GM23248 (cell line): ENCODE results near the gene TMEM217. TPM values are rescaled to one million over a fixed set of nuclear protein-coding genes. Genes with fewer than 3 reads are reported as not detected.
"Not testable (repeated sequence)": the region's sequence is repeated elsewhere in the genome, so short reads cannot be mapped to it uniquely, and the experiment has no call there.

ENCODE experiments used
- DNase-seq: peaks from one replicate; pipeline ENCODE4 v3.0.0-alpha.2; 2015
- H2AFZ ChIP-seq: fragments of 200-600 bp; sonication (generic); 2 replicates; pipeline ENCODE4 v1.6.1; 2016; ENCODE audit warnings: antibody characterized with exemption
- H3F3A ChIP-seq: fragments of 200-600 bp; sonication (generic); 2 replicates; pipeline ENCODE4 v1.6.1; 2016; ENCODE audit warnings: mild to moderate bottlenecking, antibody characterized with exemption, mixed run types; ENCODE audit not compliant: insufficient read depth
- H3K27ac ChIP-seq: fragments of 200-600 bp; sonication (generic); 2 replicates; pipeline ENCODE4 v1.5.1; 2016; ENCODE audit warnings: mild to moderate bottlenecking
- H3K27me3 ChIP-seq: fragments of 200-600 bp; sonication (generic); replicated peaks from 2 replicates; pipeline ENCODE4 v1.6.1; 2016; ENCODE audit warnings: mild to moderate bottlenecking; ENCODE audit not compliant: insufficient read depth
- H3K36me3 ChIP-seq: fragments of 200-600 bp; sonication (generic); 2 replicates; pipeline ENCODE4 v1.6.1; 2016; ENCODE audit warnings: low read depth, mild to moderate bottlenecking
- H3K4me1 ChIP-seq: fragments of 200-600 bp; sonication (generic); 2 replicates; pipeline ENCODE4 v1.6.1; 2016; ENCODE audit warnings: mild to moderate bottlenecking; ENCODE audit not compliant: insufficient read depth
- H3K4me2 ChIP-seq: fragments of 200-600 bp; sonication (generic); one replicate; pipeline ENCODE4 v1.6.1; 2016; ENCODE audit warnings: mild to moderate bottlenecking; ENCODE audit not compliant: unreplicated experiment
- H3K4me3 ChIP-seq: fragments of 200-600 bp; sonication (generic); 2 replicates; pipeline ENCODE4 v1.5.1; 2016; ENCODE audit warnings: mild to moderate bottlenecking
- H3K79me2 ChIP-seq: fragments of 200-600 bp; sonication (generic); 2 replicates; pipeline ENCODE4 v1.6.1; 2016; ENCODE audit warnings: mild to moderate bottlenecking; ENCODE audit not compliant: insufficient read depth
- H3K9ac ChIP-seq: fragments of 200-600 bp; sonication (generic); 2 replicates; pipeline ENCODE4 v1.6.1; 2016; ENCODE audit warnings: mild to moderate bottlenecking
- H3K9me2 ChIP-seq: fragments of 200-600 bp; sonication (generic); 2 replicates; pipeline ENCODE4 v1.6.1; 2016; ENCODE audit warnings: mixed run types, mild to moderate bottlenecking, moderate library complexity; ENCODE audit not compliant: insufficient read depth
- H3K9me3 ChIP-seq: fragments of 200-600 bp; sonication (generic); one replicate; pipeline ENCODE4 v1.6.1; 2017; ENCODE audit warnings: low read depth
- H4K20me1 ChIP-seq: fragments of 200-600 bp; sonication (generic); 2 replicates; pipeline ENCODE4 v1.6.0; 2016; ENCODE audit not compliant: insufficient read depth
- EZH2 ChIP-seq: fragments of 200-600 bp; sonication (generic); IDR thresholded peaks from 2 replicates; pipeline ENCODE4 v1.6.1; 2018; ENCODE audit warnings: antibody characterized with exemption, mild to moderate bottlenecking; ENCODE audit not compliant: insufficient read depth, poor library complexity, severe bottlenecking
- EZH2phosphoT487 ChIP-seq: fragments of 200-600 bp; sonication (generic); IDR thresholded peaks from 2 replicates; pipeline ENCODE4 v1.6.1; 2018; ENCODE audit warnings: antibody characterized with exemption, moderate library complexity, mild to moderate bottlenecking, low read depth; ENCODE audit not compliant: insufficient read depth
- WGBS, 2 experiments: methylation state at CpG; one replicate each; pipeline ENCODE4 v1.1.6; 2015 to 2017; ENCODE audit warnings: low lambda C conversion rate in 2 of 2, low coverage in 1 of 2; ENCODE audit errors: missing lambda C conversion rate in 2 of 2; 5-methylcytosine and 5-hydroxymethylcytosine counted together
- in situ Hi-C: fragments of 300-500 bp; cut with MboI; formaldehyde crosslinking; loops from 2 replicates; pipeline ENCODE4 v1.15.0; 2020
- polyA plus RNA-seq: library from polyadenylated mRNA; unstranded; fragments of >200 nt; fragmentation: Nextera tagmentation; extraction: Ambion mirVana; gene quantifications from 2 replicates; pipeline ENCODE4 v1.2.1, GENCODE V29; 2016
- total RNA-seq: library from RNA; depleted of rRNA; stranded (reverse); fragments of >200 nt; shearing (Covaris generic); gene quantifications from 2 replicates; pipeline ENCODE4 v1.2.3, GENCODE V29; 2014

Gene TMEM217
- total and polyA plus RNA-seq, 2 experiments from 2014 or later = 1.2 to 6.5 TPM

GRCh38 chr6:37201726-37202125 is 56.2 kb downstream of the TMEM217 start:
- no peaks in the 10 kb centered on the region for H3K27me3 ChIP-seq
- no peak overlapping the region for H2AFZ ChIP-seq
- 91 to 92% methylated on average over 1 of the region's 1 CpG for WGBS, 2 experiments
- no peak overlapping the region for H3K4me2 ChIP-seq
- no peak overlapping the region for H3K27ac ChIP-seq
- TF ChIP-seq EZH2 (no peak), EZH2phosphoT487 (no peak)
- no peaks in the 10 kb centered on the region for H3K9me2 ChIP-seq
- no peak for DNase-seq
- in situ Hi-C loops = loop anchor here (25.0 kb wide), 1 partner anchor 314 kb away; the partner anchor contains the start of gene C6orf89
- H3K36me3 ChIP-seq = no peaks in the 10 kb centered on the region
- H3K4me1 ChIP-seq = 0 out of 2 replicates have a peak, but pooled peaks cover 6% of the 10 kb centered on the region
- no peaks in the 10 kb centered on the region; the same call in 1 of the 2 replicates for H4K20me1 ChIP-seq
- no peaks in the 10 kb centered on the region for H3F3A ChIP-seq
- H3K9ac ChIP-seq = no peak overlapping the region
- H3K9me3 ChIP-seq = no peaks in the 10 kb centered on the region
- no peak overlapping the region for H3K4me3 ChIP-seq
- H3K79me2 ChIP-seq = no peaks in the 10 kb centered on the region

GRCh38 chr6:37200085-37200484 is 57.9 kb downstream of the TMEM217 start:
- Histone ChIP-seq H3K27ac (no peak overlapping the region), H3K9ac (no peak overlapping the region), H3K9me3 (no peaks in the 10 kb centered on the region), H3F3A (no peaks in the 10 kb centered on the region), H3K4me2 (no peak overlapping the region), H3K4me1 (0 out of 2 replicates have a peak, but pooled peaks cover 6% of the 10 kb centered on the region), H3K36me3 (no peaks in the 10 kb centered on the region), H3K27me3 (no peaks in the 10 kb centered on the region), H3K4me3 (no peak overlapping the region), H2AFZ (no peak overlapping the region), H3K79me2 (no peaks in the 10 kb centered on the region), H4K20me1 (no peaks in the 10 kb centered on the region; the same call in 1 of the 2 replicates), H3K9me2 (no peaks in the 10 kb centered on the region)
- WGBS, 2 experiments = 35 to 55% methylated on average over 3 to 5 of the region's 5 CpGs
- in situ Hi-C loops = loop anchor here (25.0 kb wide), 1 partner anchor 313 kb away; the partner anchor contains the start of gene C6orf89
- DNase-seq = no peak
- TF ChIP-seq EZH2phosphoT487 (no peak), EZH2 (no peak)

GRCh38 chr6:37196451-37196850 is 61.5 kb downstream of the TMEM217 start:
- H3K79me2 ChIP-seq, H4K20me1 ChIP-seq, H3K27me3 ChIP-seq, in situ Hi-C loops, H2AFZ ChIP-seq, H3K4me2 ChIP-seq, H3K36me3 ChIP-seq, H3K27ac ChIP-seq, H3K4me3 ChIP-seq, H3K9me3 ChIP-seq, H3K9ac ChIP-seq, DNase-seq, H3K9me2 ChIP-seq, H3F3A ChIP-seq, H3K4me1 ChIP-seq: not testable (repeated sequence)
- 81 to 86% methylated on average over 4 of the region's 4 CpGs for WGBS, 2 experiments

- in situ Hi-C loops, H3K27ac ChIP-seq, H3K9me2 ChIP-seq, H3K4me3 ChIP-seq, H3K36me3 ChIP-seq, H3K4me2 ChIP-seq, H2AFZ ChIP-seq, H3K4me1 ChIP-seq, H3K79me2 ChIP-seq, H3K27me3 ChIP-seq, H3K9me3 ChIP-seq, H3F3A ChIP-seq, H3K9ac ChIP-seq, DNase-seq, H4K20me1 ChIP-seq: not testable (repeated sequence)
- 86 to 93% methylated on average over 1 of the region's 1 CpG for WGBS, 2 experiments
Measured at GRCh38 chr6:37194886-37195285, 63.1 kb downstream of the TMEM217 start.

- DNase-seq = no peak
- WGBS, 2 experiments = 94 to 98% methylated on average over 3 of the region's 3 CpGs
Measured at GRCh38 chr6:37192666-37193065, 65.3 kb downstream of the TMEM217 start.

More at GRCh38 chr6:37192666-37193065, 65.3 kb downstream of the TMEM217 start:
- Histone ChIP-seq H3K36me3 (no peaks in the 10 kb centered on the region), H4K20me1 (no peaks in the 10 kb centered on the region), H3K4me3 (no peak overlapping the region), H3K9ac (no peak overlapping the region), H3K9me3 (no peaks in the 10 kb centered on the region), H2AFZ (no peak overlapping the region), H3K4me1 (no peaks in the 10 kb centered on the region), H3F3A (no peaks in the 10 kb centered on the region), H3K4me2 (no peak overlapping the region), H3K27ac (no peak overlapping the region), H3K79me2 (no peaks in the 10 kb centered on the region), H3K9me2 (no peaks in the 10 kb centered on the region), H3K27me3 (no peaks in the 10 kb centered on the region)
- no peak for TF ChIP-seq EZH2
- TF ChIP-seq EZH2phosphoT487 = no peak
- in situ Hi-C loops = no loop called here
